DMS114 treated with DMSO at 0.1 percent for 48 hours (cell line): ENCODE data around the gene TMEM255B.
"Not testable (repeated sequence)": the region's sequence is repeated elsewhere in the genome, so short reads cannot be mapped to it uniquely, and the experiment has no call there.

ENCODE experiments used
- DNase-seq: peaks from one replicate; lab custom pipeline; 2025; ENCODE audit not compliant: unreplicated experiment; lab: John Stamatoyannopoulos, UW

Gene TMEM255B

DNA sequence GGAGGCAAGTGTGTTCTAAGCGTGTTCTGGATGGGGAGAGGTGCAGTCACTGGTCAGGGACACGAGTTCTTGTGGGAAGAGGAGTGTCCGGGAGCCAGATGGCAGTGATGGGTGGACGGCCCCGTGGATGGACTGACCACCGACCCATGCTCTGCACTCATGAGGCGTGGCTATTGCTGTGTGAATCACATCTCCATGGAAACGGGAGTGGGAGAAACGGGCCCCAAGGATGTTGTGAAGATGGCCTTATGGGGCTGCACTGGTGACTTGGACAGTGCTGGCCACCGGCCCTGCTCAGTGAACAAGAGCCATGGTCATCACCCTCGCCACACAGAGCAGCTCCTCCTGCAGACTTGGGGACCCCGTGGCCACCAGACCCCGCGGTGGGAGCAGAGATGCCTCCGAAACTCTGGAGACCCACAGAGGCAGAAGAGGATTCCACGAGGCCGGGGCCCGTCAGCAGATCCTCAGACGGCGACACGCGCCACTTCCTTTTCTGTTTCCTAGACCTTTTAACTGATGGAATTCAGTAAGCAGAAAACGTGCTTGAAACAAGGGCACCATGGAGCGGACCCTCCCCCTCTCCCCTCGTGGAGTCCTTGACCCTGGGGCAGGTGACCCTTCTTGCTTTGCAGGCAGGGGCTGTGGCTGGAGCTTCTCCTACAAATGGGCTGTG, 57.4 kb downstream of the TMEM255B start:
- no peak for DNase-seq

DNA sequence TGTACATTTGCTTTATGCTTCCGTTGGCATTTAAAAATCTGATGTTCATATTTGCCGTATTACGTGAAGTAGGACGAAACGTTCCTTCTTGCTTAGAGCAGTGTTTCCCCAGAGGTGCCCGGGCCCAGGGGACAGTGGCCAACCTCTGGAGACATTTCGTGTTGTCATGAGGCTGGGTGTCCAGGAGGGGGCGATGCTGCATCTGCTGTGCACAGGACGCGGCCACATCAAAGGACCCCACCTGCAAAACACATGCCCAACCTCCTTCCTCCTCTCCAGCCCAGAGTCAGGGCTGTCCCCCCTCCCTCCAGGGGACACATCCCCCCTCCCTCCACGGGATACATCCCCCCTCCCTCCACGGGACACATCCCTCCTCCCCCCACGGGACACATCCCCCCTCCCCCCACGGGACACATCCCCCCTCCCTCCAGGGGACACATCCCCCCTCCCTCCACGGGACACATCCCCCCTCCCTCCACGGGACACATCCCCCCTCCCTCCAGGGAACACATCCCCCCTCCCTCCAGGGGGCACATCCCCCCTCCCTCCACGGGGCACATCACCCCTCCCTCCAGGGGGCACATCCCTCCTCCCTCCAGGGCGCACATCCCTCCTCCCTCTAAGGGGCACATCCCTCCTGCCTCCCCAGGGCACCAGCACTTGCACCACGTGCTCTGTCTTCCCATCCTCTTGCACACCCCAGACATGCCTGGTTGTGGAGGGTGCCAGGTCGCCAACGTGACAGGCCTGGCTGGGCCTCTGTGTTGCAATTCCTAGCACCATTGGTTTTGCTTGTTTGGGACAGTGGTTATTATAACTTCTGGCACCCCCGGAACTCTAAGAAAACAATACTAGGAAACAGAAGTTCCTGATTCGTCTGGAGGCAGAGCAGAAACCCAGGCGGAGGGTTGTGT, 58.2 kb downstream of the TMEM255B start:
- no peak for DNase-seq

DNA sequence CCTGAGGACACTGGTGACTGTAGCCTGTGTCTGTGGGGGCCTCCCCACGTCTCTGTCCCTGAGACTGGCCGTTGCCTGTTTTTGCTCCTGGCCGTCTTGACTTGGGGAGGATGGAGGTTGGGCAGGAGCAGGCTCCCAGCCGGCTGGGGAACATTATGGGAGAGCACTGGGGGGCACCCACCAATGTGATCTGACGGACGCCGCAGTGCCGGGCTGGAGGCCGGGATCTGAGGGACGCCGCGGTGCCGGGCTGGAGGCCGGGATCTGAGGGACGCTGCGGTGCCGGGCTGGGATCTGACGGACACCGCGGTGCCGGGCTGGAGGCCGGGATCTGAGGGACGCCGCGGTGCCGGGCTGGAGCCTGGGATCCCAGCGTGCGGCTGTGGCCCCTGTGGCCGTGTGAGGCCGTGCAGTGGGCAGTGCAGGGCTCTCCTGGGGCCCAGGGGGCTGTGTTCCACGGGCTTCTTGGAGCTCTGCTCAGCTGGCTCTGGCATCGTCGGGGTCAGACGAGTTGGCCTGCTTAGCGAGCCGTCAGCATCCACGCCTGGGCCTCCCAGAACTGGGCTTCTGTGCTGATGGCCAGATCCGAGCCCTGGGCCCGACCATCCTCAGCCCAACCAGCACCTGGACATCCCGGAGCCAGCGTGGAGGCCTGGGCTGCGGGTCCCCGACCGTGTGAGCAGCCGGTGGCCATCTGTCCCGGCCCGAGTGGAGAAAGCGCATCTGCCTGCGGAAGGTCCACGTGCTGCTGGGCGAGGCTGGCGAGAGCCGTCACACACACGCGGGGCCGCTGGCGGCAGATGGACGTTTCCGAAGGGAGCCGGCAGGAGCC, 59.0 kb downstream of the TMEM255B start:
- DNase-seq: no peak

DNA sequence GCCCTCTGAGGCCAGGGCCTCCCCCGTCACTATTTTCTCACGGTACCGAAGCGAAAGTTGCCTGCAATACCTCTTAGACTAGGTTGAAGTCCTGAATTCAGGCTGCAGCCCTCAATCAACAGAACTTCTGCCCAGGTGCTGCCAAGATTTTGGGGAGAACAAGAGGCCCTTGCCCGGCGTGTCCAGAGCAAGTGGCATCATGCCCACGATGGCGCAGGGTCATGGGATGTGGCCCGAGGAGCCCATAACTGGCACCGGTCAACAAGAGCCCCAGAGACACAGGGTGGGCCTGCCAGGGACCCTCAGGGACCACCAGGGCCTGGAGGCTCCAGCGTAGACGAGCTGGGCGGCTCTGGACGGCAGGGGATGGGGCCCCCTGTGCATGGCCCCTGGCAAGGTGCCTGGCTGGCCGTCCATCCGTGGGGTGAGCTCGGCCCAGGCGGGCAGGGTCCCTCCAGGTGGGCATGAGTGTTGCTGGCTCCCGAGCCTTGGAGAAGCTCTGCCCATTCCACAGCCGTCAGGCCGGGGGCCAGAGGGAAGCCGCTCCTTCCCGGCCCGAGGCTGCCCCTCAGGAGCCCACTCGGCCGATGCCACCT, 59.8 kb downstream of the TMEM255B start:
- DNase-seq: no peak

DNA sequence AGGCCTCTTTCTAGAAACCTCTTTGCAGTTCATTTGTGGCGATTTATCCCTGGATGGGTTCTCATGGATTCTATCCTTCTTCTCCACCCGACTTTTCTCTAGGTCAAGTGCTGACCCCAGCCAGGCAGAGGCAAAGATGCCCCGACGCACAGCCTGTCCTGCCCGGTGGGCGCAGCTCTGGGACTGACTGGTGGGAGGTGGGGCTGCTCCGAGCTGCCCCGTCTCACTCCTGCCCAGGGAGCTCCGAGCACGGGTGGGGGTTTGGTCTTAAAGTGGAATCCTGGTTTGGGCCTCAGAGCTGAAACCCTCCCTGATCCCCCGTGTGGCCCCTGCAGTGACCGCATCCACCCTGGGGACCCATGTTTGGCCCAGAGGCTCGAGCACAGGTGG, 60.3 kb downstream of the TMEM255B start:
- DNase-seq: no peak

DNA sequence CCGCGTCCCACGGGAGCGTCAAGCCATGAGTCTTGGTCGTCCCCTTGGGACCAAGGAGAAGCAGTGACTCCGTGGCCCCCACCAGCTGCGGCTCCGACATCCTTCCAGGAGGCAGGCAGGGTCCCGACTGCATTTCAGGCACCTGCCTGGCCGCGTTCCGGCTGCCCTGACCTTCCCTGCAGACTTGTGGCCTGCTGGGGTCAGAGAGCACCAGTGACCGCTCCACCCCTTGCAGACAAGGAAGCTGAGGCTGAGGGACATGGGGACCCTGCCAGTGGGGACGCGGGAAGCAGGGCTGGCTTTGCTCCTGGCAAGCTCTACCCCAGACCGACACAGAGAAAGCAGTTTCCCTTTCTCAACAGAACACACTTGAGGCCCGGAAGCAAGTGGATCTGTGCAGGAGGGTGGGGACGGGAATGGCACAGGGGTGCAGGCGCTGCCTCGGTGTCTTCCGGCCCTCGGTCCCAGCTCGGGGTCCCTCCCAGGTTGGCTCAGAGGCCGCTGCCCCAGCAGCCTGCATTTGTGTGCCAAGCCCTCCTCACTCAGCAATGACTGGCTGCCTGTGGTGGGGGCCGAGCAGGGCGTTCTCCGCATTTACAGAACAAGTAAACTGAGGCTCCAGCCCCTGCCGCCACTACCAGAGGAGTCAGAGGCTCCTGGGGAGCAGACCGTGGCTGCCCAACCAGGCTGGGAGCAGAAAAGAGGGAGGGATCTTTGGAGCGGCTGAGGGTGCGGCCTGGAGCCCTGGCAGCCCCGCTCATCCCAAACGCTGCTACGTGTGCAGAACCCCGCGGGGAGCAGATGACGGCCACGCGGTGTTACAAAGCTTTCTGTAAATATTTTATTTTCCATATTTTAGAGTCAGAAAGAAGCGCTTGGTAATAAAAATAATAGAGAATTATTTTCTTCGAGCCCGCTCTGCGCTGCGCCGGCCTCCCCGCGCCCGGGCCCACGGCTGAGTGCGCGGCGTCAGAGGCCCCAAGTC, 61.0 kb downstream of the TMEM255B start:
- no peak for DNase-seq

DNA sequence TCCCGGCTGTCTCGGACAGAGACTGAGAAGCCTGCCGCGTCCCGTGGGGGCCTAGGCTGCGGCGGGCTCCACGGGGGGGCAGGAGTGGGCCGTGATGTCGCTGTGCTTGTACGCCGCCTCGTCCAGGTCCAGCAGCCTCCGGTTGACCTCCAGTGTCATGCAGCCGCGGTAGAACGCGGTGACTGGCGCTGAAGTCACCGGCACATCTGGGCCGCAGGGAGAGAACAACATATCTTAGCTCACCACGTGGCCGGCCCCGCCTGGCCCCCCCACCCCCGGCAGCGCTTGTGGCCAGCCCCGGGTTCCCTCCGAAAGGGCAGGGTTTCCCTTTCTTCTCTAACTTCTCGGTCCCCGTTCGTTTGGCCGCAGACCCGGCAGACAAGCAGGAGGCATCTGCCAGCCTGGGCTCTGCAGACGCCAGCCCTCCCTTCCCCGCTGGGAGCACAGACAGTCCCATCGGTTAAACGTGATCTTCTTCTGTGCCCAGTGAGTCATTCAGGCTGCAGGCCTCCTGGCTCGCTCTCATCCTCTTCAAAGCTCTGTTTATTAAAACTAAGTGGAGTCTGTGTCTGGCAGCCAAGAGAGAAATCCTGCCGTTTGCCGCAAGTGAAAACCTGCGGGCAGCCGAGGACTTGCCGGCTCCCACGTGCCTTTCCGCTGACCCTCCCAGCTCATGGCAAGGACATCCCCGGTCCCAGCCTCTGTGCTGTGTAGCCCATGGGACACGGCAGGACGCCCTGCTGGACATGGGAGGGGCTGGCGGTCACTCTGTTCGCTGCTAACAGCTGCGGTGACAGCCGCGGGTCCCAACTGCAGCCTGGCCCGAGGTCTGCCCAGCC, 62.0 kb downstream of the TMEM255B start:
- no peak for DNase-seq

DNA sequence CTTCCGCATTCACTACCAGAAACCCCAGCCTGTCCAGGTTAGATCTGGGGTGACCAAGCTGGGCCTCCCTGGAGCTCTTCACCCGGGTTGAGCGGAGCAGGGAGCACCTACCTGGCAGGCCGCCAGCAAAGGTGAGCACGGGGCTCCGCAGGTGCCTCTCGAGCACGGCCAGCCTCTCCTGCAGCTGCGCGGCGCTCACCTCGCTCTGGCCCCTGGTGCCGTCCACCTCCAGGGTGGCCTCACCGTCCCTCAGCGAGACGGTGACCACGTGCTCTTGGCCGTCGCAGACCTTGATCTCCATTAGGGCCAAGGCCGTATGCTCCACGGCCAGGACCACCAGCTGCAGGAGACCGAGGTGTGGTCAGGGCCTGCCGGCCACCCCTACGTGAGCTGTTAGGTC, 62.8 kb downstream of the TMEM255B start:
- no peak for DNase-seq

DNA sequence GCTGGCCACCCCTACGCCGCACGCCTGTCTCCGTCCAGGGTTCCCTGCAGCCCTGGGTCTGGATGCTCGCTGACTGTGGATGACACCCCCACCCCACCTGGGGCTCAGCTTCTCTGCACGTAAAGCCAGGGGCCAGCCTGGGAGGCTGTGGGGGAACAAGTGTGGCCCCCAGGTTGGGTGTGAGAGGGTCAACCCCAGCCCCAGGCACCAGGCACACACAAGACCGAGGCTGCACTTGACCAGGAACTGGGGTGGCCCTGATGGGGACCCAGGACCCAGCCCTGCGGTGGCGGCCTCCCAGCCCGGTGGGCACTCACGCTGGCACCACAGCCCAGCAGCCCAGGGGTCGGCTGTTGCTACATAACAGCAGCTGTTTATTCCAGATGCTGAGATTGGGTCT, 63.2 kb downstream of the TMEM255B start:
- DNase-seq: no peak

DNA sequence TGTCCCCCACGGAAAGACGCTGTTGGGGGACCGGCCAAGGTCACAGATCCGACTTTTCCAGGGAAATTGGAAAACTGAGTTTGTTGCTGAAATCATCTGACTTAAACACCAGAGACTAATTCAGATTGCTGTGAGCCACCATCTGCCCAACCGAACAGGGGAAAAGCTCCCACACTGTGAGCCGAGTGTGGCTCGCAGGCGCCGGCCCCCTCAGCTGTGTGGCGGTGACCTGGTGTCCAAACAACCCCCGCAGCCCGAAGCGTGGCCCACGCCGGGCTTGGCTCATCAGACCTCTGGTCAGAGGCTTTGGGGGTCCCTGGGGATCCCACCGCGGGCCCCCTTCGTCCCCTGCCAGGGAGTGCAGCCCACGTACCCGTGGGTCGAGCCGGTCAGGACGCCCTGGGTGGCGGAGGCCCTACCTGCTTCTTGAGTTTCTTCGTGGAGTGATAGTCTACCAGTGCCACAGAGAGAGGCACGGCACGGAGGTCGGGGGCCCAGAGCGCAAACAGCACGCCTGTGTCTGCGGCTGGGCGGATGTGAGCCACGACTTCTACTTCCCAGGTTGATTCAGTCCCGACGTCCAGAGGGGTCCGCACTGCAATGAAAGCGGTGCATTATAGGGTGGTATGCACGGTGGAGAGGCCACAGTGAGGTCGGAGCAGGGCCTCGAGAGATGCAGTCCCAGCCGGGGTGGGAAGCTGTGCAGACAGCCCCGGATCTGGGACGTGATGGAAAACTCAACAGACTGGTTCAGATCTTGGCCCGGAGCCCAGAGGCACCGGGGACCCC, 64.1 kb downstream of the TMEM255B start:
- DNase-seq: no peak

DNA sequence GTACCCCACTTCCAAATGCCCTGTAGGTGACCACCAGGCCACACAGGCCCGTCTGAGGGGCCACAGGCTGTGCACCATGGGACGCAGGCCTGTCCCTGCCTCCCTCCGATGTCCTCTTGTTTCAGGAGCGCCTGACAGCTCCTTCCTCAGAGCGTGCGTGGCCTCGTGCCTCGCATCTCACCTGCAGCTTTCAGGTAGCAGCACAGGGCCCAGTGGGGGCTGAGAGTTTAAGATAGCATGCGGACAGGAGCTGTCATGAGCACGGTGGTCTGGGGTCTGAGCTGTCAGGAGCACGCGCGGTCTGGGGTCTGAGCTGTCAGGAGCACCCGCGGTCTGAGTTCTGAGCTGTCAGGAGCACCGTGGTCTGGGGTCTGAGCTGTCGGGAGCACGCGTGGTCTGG, 64.7 kb downstream of the TMEM255B start:
- DNase-seq: no peak

DNA sequence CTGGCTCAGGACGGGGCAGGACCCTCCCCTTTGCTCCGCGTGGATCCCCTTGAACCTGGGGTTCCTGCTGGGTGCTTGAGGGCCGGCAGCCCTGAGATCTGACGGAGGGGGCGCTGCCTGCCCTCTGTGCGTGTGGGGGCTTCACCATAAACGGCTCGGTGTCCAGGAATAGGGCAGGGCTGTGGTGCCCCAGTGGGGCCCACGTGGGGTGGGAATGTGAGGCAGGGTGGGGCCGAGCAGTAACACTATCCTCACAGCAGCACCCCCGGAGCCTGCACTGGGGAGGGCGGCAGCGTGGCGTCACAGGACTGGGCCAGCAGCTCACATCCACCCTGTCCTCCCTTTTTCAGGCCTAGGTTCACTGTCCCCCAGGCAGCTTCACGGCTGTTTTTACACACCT, 66.8 kb downstream of the TMEM255B start:
- no peak for DNase-seq

DNA sequence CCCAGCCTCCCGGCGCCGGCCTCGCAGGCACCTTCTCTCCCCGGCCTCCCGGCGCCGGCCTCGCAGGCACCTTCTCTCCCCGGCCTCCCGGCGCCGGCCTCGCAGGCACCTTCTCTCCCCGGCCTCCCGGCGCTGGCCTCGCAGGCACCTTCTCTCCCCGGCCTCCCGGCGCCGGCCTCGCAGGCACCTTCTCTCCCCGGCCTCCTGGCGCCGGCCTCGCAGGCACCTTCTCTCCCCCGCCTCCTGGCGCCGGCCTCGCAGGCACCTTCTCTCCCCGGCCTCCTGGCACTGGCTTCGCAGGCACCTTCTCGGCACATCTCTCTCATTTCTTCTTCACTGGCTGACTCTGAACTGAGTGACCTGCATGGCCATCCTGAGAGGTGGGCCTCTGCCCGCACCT, 67.4 kb downstream of the TMEM255B start:
- not testable (repeated sequence) for DNase-seq

DNA sequence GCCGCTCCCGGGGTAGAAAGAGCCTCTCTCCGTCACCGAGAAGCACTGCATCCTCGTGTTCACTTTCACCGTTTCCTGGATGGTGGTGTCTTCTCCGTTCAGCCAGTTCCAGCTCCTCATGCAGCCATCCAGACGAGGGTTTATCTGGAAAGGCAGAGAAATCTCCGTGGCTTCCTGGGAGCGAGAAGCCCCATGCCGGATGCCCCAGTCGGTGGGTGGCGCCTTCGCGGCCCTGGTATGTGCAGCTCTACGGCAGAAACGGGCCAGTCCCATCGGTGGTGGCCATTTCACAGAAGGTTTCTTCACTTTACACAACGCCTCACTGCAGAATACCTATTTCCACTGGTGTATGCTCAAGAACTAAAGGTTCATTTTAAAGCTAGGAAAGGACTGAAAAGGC, 68.0 kb downstream of the TMEM255B start:
- no peak for DNase-seq

DNA sequence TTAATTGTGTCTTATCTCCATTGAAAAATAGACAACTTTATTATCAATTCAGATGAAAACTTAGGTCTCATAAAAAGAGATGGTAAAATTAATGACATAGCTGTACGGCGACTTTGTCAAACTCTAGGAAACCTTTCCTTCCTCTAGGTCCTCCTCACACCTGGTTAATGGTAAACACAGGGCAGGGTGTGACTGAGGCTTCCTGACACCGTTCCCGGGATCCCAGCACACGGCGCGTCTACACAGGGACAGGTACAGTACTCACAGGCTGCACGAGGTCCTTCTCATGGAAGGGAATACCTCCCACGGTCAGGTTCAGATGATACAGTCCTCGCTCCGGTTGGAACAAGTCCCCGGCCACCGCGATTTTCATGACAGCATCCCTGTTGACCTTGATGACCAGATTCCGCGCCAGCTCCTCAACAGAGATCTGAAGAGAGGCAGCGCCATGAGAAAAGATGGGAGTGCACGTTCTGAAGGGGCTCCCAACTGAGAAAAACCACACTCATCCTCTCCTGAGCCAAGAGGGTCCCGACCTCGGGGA, 69.3 kb downstream of the TMEM255B start:
- no peak for DNase-seq

DNA sequence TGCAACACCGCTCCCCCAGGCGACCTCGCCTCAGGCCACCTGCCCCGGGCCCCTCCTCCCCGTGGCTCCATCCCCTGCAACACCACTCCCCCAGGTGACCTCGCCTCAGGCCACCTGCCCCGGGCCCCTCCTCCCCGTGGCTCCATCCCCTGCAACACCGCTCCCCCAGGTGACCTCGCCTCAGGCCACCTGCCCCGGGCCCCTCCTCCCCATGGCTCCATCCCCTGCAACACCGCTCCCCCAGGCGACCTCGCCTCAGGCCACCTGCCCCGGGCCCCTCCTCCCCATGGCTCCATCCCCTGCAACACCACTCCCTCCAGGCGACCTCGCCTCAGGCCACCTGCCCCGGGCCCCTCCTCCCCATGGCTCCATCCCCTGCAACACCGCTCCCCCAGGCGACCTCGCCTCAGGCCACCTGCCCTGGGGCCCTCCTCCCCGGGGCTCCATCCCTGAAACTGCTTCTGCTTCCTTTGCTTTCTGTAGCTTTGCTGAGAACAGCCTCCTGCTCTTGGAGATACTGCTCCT, 71.5 kb downstream of the TMEM255B start:
- not testable (repeated sequence) for DNase-seq

DNA sequence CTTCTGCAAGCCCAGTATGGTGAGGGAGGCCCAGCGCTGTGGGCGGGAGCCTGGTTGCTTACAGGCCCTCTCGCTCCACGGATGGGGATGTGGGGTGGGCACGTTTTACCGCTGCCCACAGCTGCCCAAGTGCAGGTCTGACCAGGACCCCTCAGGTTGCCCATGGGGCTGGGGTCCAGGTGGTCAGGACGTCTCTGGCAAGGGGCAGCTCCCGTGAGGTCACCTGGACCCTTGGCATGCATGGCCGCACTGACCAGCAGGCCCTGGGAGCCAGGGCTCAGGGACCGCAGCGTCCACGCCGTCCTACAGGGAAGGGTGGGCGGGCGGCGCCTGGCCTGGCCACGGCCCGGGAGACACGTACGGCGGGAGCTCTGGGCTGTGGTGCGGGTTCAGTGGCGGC, 72.0 kb downstream of the TMEM255B start:
- DNase-seq: no peak

DNA sequence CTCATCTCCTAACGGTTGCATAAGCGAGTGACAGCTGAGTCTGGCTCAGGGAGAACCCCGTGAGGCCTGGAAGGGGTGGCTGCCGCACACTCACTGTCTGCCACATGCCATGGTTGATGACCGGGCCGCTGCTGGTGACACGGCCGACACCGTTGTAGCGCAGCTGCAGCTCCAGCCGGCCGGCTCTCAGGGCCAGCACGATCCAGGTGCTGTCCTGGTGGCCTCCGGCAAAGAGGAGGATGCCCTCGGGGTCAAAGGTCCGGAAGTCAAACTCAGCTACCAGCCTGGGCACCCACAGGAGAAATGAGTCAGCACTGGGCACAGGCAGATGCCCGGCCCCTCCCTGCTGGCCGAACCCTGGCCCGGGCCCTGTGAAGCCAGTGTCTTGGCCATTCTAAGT, 73.2 kb downstream of the TMEM255B start:
- DNase-seq: no peak
